Nephron (organoid): ENCODE data around the gene TMEM213.

Experiments
- H3K27ac Mint-ChIP-seq, 3 experiments: 2 replicates each; pipeline ENCODE4 v1.8.0; 2020; ENCODE audit warnings: mixed read lengths in 3 of 3, mild to moderate bottlenecking in 2 of 3, moderate library complexity in 1 of 3
- H3K27me3 Mint-ChIP-seq: 2 replicates; pipeline ENCODE4 v1.8.0; 2021; ENCODE audit warnings: low read depth, mild to moderate bottlenecking, moderate library complexity, mixed read lengths
- H3K36me3 Mint-ChIP-seq: 2 replicates; pipeline ENCODE4 v1.8.0; 2020; ENCODE audit warnings: low read depth, mixed read lengths
- H3K4me1 Mint-ChIP-seq: 2 replicates; pipeline ENCODE4 v1.8.0; 2020; ENCODE audit warnings: mixed read lengths
- H3K4me3 Mint-ChIP-seq, 3 experiments: 2 replicates each; pipeline ENCODE4 v1.8.0; 2020; ENCODE audit warnings: mild to moderate bottlenecking in 3 of 3, mixed read lengths in 3 of 3, moderate library complexity in 2 of 3
- H3K9me3 Mint-ChIP-seq: 2 replicates; pipeline ENCODE4 v1.8.0; 2020; ENCODE audit warnings: mixed read lengths
- CTCF ChIP-seq, 3 experiments: fragments of 200-600 bp; sonication (generic); IDR thresholded peaks; one replicate each; pipeline ENCODE4 v1.5.0; 2021; ENCODE audit warnings: antibody characterized with exemption in 3 of 3; ENCODE audit not compliant: unreplicated experiment in 3 of 3

The TMEM213 gene

DNA sequence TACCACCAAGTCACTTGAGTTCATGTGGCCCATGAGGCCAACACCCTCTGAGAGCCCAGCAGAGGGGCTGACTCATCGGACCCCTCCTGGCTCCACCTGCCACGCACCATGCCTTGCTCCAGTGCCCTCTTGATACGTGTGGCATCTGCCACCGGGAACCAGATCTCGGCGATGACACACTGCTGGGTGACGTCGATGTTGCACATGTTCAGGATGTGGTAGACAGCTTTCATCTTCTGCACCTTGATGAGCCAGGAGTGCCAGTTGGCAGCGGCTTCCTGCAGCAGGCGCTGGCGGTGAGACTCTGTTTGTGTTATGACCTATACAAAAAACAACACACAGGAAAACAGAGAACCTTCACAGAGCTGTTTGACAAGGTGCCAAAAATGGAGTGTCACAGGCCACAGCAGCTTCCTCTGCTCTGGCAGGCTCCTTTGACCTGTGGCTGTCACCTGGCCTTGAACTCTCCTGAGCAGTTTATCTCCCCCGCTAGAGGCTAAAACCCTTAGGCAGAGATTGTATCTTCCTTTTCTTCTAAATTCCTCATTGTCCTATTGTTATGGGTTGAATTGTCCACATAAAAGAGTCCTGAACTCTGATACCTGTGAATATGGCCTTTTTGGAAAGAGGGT, 45.2 kb upstream of the TMEM213 start:
- H3K27me3 Mint-ChIP-seq, result no peaks in the 10 kb centered on the region
- H3K9me3 Mint-ChIP-seq, result no peaks in the 10 kb centered on the region
- H3K4me1 Mint-ChIP-seq, result peaks cover 36% of the 10 kb centered on the region
- no peak overlapping the region for H3K27ac Mint-ChIP-seq
- TF ChIP-seq CTCF (IDR thresholded peaks at IDR 0.05; ENCODE audit: unreplicated experiment in 3 of 3), result no peak
- no peak overlapping the region for H3K4me3 Mint-ChIP-seq
- peaks cover 4% of the 10 kb centered on the region for H3K36me3 Mint-ChIP-seq

DNA sequence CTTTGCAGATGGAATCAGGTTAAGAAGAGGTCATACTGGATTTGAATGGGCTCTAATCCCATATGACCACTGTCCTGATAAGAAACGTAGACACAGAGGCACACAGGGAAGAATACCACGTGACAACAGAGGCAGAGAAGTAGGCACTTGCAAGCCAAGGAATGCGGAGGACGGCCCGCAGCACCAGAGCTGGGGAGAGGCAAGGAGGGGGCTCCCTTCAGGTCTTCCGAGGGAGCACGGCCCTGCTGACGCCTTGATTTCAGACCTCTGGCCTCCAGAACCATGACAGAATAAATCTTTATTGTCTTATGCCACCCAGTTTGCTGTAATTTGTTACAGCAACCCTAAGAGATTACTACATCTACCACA, 44.7 kb upstream of the TMEM213 start:
- no peaks in the 10 kb centered on the region for H3K27me3 Mint-ChIP-seq
- H3K4me3 Mint-ChIP-seq, result no peak overlapping the region
- TF ChIP-seq CTCF (IDR thresholded peaks at IDR 0.05; ENCODE audit: unreplicated experiment in 3 of 3), result no peak
- peaks cover 40% of the 10 kb centered on the region for H3K4me1 Mint-ChIP-seq
- no peak overlapping the region for H3K27ac Mint-ChIP-seq
- peaks cover 4% of the 10 kb centered on the region for H3K36me3 Mint-ChIP-seq
- H3K9me3 Mint-ChIP-seq, result no peaks in the 10 kb centered on the region

DNA sequence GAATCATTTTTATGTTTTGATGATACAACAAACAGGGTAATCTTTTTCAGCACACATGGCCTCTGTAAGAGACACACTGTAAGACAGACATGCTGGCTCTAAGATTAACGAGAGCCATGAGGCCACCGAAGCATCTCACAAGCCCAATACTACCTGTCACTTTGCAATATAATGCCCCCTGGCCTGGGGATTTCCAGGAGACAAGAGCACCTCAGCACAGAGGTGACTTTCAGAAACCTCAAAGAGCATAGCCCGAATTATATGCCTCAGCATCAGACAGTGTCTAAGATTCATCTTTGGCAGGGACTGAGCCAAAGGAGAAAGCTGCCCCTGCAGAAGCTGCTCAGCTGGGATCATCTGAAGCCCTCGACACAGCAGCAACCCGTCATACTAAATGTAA, 44.2 kb upstream of the TMEM213 start:
- H3K4me1 Mint-ChIP-seq, result peaks cover 41% of the 10 kb centered on the region
- H3K27ac Mint-ChIP-seq, result peak overlapping the region in 2 of 3 experiments; percentile 57 to 74
- peaks cover 4% of the 10 kb centered on the region for H3K36me3 Mint-ChIP-seq
- no peaks in the 10 kb centered on the region for H3K9me3 Mint-ChIP-seq
- H3K4me3 Mint-ChIP-seq, result peak overlapping the region in 1 of 3 experiments; percentile 40
- no peaks in the 10 kb centered on the region for H3K27me3 Mint-ChIP-seq
- TF ChIP-seq CTCF (IDR thresholded peaks at IDR 0.05; ENCODE audit: unreplicated experiment in 3 of 3), result no peak

- Mint-ChIP-seq H3K27ac (peak overlapping the region; percentile 22 to 35 (median 25)), H3K27me3 (peaks cover 4% of the 10 kb centered on the region), H3K4me3 (peak overlapping the region in 1 of 3 experiments; percentile 41), H3K36me3 (peaks cover 4% of the 10 kb centered on the region), H3K9me3 (no peaks in the 10 kb centered on the region), H3K4me1 (peaks cover 41% of the 10 kb centered on the region)
- no peak for TF ChIP-seq CTCF (IDR thresholded peaks at IDR 0.05; ENCODE audit: unreplicated experiment in 3 of 3)
These were observed 42.5 kb upstream of the TMEM213 start for GRCh38 chr7:138755331-138755747.

DNA sequence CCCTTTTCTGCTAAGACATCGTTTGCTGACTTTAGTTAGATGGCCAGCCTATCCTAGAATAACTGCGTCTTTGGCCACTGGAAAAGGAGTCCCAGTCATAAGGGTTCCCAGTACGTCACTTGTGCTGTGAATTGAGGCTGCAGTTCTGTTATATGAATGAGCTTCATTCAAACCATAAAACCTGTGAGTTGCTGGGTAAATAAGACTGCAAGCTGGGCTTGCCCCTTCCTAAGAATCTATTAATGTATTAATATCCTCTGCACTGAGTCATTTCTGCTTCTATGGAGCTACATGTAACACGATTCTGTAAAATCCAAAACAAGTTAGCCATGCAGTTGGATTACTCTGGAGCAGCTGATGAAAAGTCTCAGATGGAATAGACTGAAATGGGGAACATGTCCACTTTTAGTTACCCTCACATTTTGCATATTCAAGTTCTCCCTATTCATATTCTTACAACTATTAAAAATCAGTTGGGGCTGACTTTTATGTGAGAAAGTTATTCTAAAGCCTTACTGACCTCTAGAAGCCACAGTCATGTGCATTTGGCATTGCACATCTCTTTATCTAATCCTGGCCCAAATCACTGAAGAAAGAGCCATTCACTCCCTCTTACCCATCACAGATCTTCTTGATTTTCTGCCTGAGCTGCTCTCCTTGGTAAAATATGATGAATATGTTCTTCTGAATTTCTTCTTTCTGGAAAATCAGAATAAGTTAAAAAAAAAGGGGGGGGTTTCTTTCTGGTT, 41.8 kb upstream of the TMEM213 start:
- peaks cover 4% of the 10 kb centered on the region for H3K36me3 Mint-ChIP-seq
- H3K27ac Mint-ChIP-seq, result peak overlapping the region; percentile 25 to 35 (median 30)
- peaks cover 4% of the 10 kb centered on the region for H3K27me3 Mint-ChIP-seq
- peak overlapping the region in 1 of 3 experiments; percentile 41 for H3K4me3 Mint-ChIP-seq
- no peak for TF ChIP-seq CTCF (IDR thresholded peaks at IDR 0.05; ENCODE audit: unreplicated experiment in 3 of 3)
- H3K4me1 Mint-ChIP-seq, result peaks cover 41% of the 10 kb centered on the region
- H3K9me3 Mint-ChIP-seq, result no peaks in the 10 kb centered on the region
